Lower lobe of right lung (tissue), 2 donors: ENCODE results near the gene SNAP25. TPM values are rescaled to one million over a fixed set of nuclear protein-coding genes. Genes with fewer than 3 reads are reported as not detected.
A peak's percentile ranks its signal among the peaks of the same experiment; 100 is the strongest.

Experiments used
- ATAC-seq, 2 donors: fragments of 200-7000 bp; cut with Tn5 transposase; one replicate each; pipeline ENCODE4 v1.9.1; 2020 to 2022; ENCODE audit warnings: mild to moderate bottlenecking in 2 of 2, moderate library complexity in 2 of 2
- DNase-seq: peaks from one replicate; pipeline ENCODE4 v3.0.0-alpha.2; 2020
- H3K27ac ChIP-seq: fragments of 200-600 bp; one replicate; pipeline ENCODE4 v1.8.0; 2022
- H3K27me3 ChIP-seq: fragments of 200-600 bp; one replicate; pipeline ENCODE4 v1.8.0; 2022; ENCODE audit warnings: low read depth
- H3K36me3 ChIP-seq: fragments of 200-600 bp; one replicate; pipeline ENCODE4 v1.8.0; 2022; ENCODE audit warnings: mild to moderate bottlenecking
- H3K4me1 ChIP-seq: fragments of 200-600 bp; one replicate; pipeline ENCODE4 v1.8.0; 2022
- H3K4me3 ChIP-seq: fragments of 200-600 bp; one replicate; pipeline ENCODE4 v1.8.0; 2022; ENCODE audit warnings: mild to moderate bottlenecking
- H3K9me3 ChIP-seq: fragments of 200-600 bp; one replicate; pipeline ENCODE4 v1.8.0; 2022
- CTCF ChIP-seq: fragments of 200-600 bp; IDR thresholded peaks from one replicate; pipeline ENCODE4 v1.8.0; 2022; ENCODE audit warnings: antibody characterized with exemption, mild to moderate bottlenecking
- intact Hi-C: fragments of 100-400 bp; cut with DNase I; formaldehyde crosslinking; loops from one replicate; pipeline ENCODE4 v1.11.0; 2022
- total RNA-seq: library from RNA; stranded (reverse); fragmentation: NEBNext Ultra II Directional; extraction: Animal tissue kit (Norgen Biotek cat#: 25700); gene quantifications from one replicate; pipeline ENCODE4 v1.2.1, GENCODE V29; 2021
- donor health status: DM: no; HTN: yes; CAD: no; lungs with severe emphysema.

The SNAP25 gene
- total RNA-seq, 1 donor from 2014 or later: 0.65 TPM

- H3K4me1 ChIP-seq: no peaks in the 10 kb centered on the region
- no peak overlapping the region for H3K27ac ChIP-seq
- no peaks in the 10 kb centered on the region for H3K27me3 ChIP-seq
- no peaks in the 10 kb centered on the region for H3K9me3 ChIP-seq
- no peaks in the 10 kb centered on the region for H3K36me3 ChIP-seq
- intact Hi-C loops: no loop called here
- no peak for DNase-seq
- TF ChIP-seq CTCF: no peak
- no peak overlapping the region for H3K4me3 ChIP-seq
- no peak for ATAC-seq
These were observed 9.7 kb downstream of the SNAP25 start for GRCh38 chr20:10228330-10228729.

- no peaks in the 10 kb centered on the region for H3K27me3 ChIP-seq
- ATAC-seq: no peak
- no peak for DNase-seq
- H3K4me3 ChIP-seq: no peak overlapping the region
- no peaks in the 10 kb centered on the region for H3K4me1 ChIP-seq
- H3K36me3 ChIP-seq: no peaks in the 10 kb centered on the region
- no peaks in the 10 kb centered on the region for H3K9me3 ChIP-seq
- TF ChIP-seq CTCF: no peak
- intact Hi-C loops: no loop called here
- H3K27ac ChIP-seq: no peak overlapping the region
These were observed 12.7 kb downstream of the SNAP25 start for GRCh38 chr20:10231290-10231689.

GRCh38 chr20:10236540-10237533 lies 18.2 kb downstream of the SNAP25 start:
- intact Hi-C loops: no loop called here
- no peak for DNase-seq
- Histone ChIP-seq H3K36me3 (no peaks in the 10 kb centered on the region), H3K9me3 (no peaks in the 10 kb centered on the region), H3K27me3 (no peaks in the 10 kb centered on the region), H3K4me3 (no peak overlapping the region), H3K4me1 (no peaks in the 10 kb centered on the region), H3K27ac (no peak overlapping the region)
- no peak for ATAC-seq
- TF ChIP-seq CTCF: no peak

- TF ChIP-seq CTCF: no peak
- ATAC-seq (peak; percentile 59 to 72), DNase-seq (peak; percentile 74)
- no peaks in the 10 kb centered on the region for H3K27me3 ChIP-seq
- H3K4me1 ChIP-seq: no peaks in the 10 kb centered on the region
- no peak overlapping the region for H3K27ac ChIP-seq
- H3K9me3 ChIP-seq: no peaks in the 10 kb centered on the region
- H3K36me3 ChIP-seq: no peaks in the 10 kb centered on the region
- intact Hi-C loops: no loop called here
- no peak overlapping the region for H3K4me3 ChIP-seq
These were observed 21.3 kb downstream of the SNAP25 start for GRCh38 chr20:10239954-10240353.

- Histone ChIP-seq H3K27me3 (no peaks in the 10 kb centered on the region), H3K4me3 (no peak overlapping the region), H3K36me3 (no peaks in the 10 kb centered on the region), H3K27ac (no peak overlapping the region), H3K9me3 (no peaks in the 10 kb centered on the region), H3K4me1 (no peaks in the 10 kb centered on the region)
- intact Hi-C loops: no loop called here
- no peak for TF ChIP-seq CTCF
- DNase-seq (no peak), ATAC-seq (no peak)
These were observed 22.0 kb downstream of the SNAP25 start for GRCh38 chr20:10240655-10241054.
